ENCODE data around the gene LSS.

Gene LSS

GRCh38 chr21:46168659-46169386, 59.8 kb downstream of the LSS start:
- no peak for DNase-seq (ENCODE audit: low spot score)

- DNase-seq (ENCODE audit: low spot score): no peak
These were observed 60.3 kb downstream of the LSS start for GRCh38 chr21:46168238-46168637.

DNA sequence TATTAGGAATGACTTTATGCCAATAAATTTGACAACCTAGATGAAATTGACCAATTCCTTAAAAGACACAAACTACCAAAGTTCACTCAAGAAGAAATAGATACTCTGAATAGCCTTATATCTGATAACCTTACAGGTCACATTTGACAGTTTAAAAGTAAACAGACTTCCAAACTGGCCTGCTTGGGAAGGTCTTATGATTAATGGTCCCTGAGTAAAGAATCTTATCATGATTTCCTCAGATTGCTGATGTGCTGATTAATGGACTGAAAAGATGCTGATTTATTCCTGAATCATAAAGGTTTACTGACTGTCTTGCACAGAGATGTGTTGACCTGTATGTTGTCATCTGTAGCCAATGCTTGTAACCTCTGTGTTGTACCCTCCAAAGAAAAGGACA, 63.5 kb downstream of the LSS start:
- DNase-seq (ENCODE audit: low spot score): no peak

- no peak for DNase-seq (ENCODE audit: low spot score)
These were observed 65.2 kb downstream of the LSS start for GRCh38 chr21:46163380-46163779.

GRCh38 chr21:46161633-46162592, 66.7 kb downstream of the LSS start:
- no peak for DNase-seq (ENCODE audit: low spot score)

GRCh38 chr21:46160907-46161632, 67.5 kb downstream of the LSS start:
- no peak for DNase-seq (ENCODE audit: low spot score)

DNA sequence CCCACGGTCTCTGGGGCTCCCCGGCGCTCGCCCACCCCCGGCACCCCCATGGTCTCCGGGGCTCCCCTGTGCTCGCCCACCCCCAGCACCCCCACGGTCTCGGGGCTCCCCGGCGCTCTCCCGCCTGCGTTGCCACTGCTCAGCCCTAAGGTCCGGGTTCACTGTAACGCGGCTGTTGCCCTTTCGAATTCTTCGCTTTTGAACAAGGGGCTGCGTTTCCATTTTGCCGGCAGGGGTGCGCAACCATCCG, 68.0 kb downstream of the LSS start:
- DNase-seq (ENCODE audit: low spot score): no peak

DNA sequence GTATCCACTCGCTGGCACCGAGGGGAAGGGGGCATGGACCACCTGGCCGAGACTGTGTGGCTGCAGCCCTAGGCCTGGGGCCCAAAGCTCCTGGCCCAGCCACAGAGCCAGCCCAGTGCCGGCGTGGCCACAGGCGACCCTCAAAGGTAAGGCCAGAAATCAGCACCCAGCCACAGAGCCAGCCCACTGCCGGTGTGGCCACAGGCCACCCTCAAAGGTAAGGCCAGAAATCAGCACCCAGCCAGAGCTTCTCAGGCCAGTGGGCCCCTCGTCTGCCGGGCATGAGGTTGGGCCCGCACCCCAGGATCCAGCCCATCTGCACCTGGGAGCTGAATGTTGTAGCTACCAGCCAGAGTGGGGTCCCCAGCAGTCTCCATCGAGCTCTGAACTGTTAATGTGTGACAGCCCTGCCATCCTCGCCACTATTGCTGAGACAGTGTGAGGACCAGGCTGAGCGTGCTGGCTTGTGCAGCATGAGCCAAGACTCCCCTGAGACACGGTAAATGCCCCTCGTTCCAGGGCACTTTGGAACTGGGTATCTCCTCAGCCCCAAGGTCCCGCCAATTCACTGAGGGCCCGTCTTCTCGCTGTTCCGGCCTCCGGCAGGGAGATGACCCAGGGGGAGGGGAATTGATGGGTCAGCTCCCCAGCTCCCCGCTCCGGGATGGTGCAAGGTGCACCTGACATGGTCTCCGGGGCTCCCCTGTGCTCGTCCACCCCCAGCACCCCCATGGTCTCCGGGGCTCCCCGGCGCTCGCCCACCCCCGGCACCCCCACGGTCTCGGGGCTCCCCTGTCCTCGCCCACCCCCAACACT, 68.5 kb downstream of the LSS start:
- DNase-seq (ENCODE audit: low spot score): no peak

- DNase-seq (ENCODE audit: low spot score): no peak
These were observed 69.2 kb downstream of the LSS start for GRCh38 chr21:46159390-46159789.

DNA sequence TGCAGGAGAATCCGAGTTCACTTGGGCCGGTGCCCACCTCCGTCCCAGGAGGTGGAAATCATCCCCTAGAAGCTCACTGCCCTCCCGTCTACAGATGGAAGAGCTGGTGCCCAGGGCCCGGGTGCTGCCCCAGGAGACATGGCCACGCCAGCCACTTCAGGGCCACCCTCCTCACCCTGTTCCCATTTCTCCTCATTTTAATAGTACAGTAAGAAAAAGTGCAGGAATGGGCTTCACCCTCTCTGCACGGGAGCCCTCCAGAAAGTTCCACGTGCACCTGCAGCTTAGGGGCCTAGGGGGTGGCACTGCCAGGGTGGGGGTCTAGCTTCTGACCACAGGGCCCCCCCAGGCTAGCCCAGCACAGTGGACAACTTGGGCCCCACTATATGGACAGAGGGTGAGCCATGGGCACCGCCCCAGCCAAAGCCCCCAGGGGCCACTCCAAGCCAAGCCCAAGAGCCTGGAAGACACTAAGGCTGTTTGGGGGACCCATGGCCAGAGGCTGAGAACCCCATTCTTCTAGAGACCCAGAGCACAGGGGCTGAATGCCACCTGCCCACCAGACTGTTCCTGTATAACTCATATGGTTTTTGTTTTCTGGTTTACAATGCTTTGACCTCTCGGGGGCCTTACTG, 69.8 kb downstream of the LSS start:
- DNase-seq (ENCODE audit: low spot score): no peak

DNA sequence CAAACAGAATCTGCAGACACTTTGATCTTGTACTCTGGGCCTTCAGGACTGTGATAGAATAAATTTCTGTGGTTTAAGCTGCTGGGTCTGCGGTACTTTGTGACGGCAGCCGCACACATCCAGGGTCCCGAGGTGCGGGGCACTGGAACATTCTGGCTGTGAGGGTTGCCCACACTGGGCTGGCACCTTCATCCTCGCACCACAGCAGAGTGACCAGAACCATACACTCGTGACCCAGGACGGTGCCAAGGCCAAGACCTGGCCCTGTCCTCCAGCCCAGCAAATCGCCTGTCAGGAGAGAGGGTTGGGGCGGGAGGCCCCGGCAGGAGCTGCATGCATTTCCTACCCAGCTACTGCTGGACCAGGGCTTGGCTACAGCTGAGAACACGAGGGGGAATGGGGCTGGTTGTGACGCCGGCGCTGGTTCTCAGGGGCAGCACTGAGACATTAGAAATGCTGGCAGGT, 70.6 kb downstream of the LSS start:
- DNase-seq (ENCODE audit: low spot score): no peak

DNA sequence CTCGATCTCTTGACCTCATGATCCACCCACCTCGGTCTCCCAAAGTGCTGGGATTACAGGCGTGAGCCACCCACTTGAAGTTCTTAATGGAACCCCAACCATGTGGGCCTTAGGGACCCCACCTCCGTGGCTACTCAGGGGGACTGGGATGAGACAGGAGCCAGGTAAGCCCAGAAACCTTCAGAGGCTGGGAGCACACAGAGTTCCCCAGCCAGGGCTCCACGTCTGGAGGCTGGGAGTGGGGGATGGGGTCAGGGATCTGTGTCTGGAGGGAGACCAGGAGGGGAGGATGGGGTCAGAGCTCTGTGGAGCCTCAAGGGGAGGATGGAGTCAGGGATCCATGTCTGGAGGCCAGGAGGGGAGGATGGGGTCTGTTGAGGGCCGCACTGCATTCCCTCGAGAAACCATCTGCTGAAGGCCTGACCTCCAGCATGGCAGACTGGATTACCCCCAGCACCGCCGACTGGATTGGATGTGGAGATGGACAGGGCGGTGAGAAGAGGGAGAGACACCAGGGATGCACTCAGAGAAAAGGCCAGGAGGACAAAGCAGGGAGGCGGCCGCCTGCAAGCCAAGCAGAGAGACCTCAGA, 71.1 kb downstream of the LSS start:
- DNase-seq (ENCODE audit: low spot score): no peak

- DNase-seq (ENCODE audit: low spot score): no peak
These were observed 71.9 kb downstream of the LSS start for GRCh38 chr21:46156678-46157077.

DNA sequence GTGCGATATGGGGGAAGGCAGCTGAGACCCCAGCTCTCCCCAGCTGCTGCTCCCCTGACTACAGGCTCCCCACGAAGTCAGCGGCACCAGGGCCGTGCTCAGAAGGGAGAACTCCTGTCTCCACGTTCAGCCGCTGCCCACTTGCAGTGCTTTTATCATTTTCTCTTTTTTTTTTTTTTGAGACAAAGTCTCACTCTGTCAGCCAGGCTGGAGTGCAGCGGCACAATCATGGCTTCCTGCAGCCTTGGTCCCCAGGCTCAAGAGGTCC, 72.3 kb downstream of the LSS start:
- DNase-seq (ENCODE audit: low spot score): no peak

GRCh38 chr21:46155514-46156377, 72.8 kb downstream of the LSS start, which contains the start of gene FTCD:
TSS of gene FTCD (minus strand) at chr21:46155579. CDS start at chr21:46155523, 56 bp downstream.
- DNase-seq (ENCODE audit: low spot score): no peak

- DNase-seq (ENCODE audit: low spot score): no peak
These were observed 73.5 kb downstream of the LSS start for GRCh38 chr21:46154955-46155513.

- no peak for DNase-seq (ENCODE audit: low spot score)
These were observed 74.2 kb downstream of the LSS start for GRCh38 chr21:46154155-46154954.

DNA sequence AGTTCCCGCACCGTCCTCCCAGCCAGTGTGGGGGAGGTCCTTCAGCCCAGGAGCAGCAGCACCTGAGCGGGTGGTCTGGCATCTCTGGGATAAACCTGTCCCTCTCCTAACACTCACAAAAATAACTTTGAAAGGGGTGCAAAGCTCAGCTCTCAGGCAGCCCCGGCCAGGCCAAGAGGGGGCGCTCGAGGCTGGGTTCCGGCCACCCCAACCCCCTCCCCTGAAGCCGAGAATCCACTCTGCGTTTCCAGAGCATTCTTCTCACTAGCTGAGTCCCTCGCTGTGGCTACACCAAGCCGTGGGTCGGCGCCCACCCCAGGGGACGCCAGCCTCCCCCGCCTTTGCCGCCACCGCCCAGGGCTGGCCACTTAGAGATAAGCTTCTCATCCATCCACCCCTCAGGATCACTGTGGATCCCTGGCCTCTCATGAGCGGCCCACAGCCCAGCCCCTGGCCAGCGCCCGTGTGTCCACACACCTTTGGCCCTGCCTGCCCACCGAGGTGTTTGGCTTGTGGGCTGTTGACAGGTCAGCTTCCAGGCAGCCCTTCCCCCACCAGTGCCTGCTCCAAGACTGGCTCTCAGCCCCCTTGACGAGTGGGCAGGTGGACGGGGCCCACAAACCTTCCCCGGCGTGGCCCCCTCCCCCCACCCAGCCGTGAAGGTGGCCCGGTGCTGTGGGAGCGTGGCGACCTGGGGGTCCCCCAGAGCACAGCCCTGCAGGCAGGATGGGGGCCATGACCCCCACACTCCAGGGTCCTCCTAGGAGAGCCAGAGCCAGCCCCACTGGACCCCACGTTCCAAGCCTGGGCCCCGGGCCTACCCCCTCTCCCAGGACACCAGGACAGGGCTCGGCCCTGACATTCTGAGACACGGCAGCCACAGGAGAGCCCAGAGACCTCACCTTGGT, 75.1 kb downstream of the LSS start:
- peak; percentile 90 for DNase-seq (ENCODE audit: low spot score)
